LoVo (cell line): ENCODE data around the gene EXOC6.
"Not testable (repeated sequence)": the region's sequence is repeated elsewhere in the genome, so short reads cannot be mapped to it uniquely, and the experiment has no call there.

ENCODE experiments used
- DNase-seq: peaks from one replicate; pipeline ENCODE4 v3.0.0-alpha.2; 2016; ENCODE audit warnings: low spot score

Gene EXOC6

DNA sequence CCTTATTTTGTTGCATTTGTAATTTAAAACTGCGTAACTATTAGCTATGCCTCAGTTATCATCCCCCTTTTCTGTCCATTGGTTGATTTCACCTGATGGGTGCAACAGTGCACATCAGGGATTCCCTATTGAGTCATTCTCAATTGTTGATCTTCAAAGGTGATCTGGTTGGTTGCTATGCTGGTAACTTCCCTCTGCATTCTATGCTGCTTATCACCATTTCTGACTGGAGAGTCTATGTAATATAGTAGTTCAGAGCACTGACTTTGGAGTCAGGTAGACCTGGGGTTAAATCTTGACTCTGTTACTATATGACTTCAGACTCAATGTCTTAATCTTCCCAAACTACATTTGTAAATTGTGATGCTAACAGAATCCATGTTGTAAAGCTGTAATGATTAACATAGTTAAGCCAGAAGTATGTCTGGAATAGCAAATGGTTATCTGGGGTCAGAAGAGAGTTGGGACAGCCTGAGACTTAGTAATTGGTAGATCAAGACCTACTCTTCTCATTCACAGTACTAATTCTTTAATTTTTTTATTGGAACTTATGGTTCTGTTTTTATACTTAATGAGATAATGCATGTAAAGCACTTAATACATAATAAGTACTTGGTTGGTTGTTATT, 38.1 kb downstream of the EXOC6 start:
- no peak for DNase-seq

- no peak for DNase-seq
These were observed 42.2 kb downstream of the EXOC6 start for GRCh38 chr10:92890471-92890870.

GRCh38 chr10:92891885-92892690, 43.8 kb downstream of the EXOC6 start:
- DNase-seq, result peak; percentile 98

- DNase-seq, result no peak
These were observed 44.4 kb downstream of the EXOC6 start for GRCh38 chr10:92892691-92893054.

DNA sequence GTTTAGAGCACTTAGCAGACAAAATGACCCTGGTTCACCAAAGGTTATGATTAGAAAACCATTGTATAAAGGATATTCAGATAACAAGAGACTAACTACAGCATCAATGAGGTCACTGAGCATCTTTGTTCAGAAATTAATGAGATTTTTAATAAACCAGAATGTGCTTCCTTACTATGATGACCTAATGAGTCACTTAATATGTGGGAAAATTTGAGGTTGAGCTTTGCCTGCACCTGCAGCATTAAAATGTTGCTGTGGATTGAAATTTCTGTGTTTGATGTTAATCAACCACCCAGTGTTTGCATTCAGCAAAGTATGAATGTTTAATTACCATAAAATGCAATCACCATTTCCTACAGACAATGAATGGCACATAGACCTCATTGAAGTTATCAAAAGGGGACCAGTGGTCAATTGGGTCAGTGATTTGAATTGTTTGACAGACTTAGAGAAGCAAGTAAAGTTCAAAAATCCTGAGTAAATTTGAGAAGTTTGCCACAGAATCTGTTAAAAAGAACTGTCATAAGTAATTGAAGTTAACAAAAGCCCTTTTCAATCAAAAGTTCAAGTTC, 45.8 kb downstream of the EXOC6 start:
- DNase-seq, result no peak

- no peak for DNase-seq
These were observed 49.6 kb downstream of the EXOC6 start for GRCh38 chr10:92897916-92898315.

GRCh38 chr10:92901819-92902251, 53.5 kb downstream of the EXOC6 start:
- no peak for DNase-seq

- no peak for DNase-seq
These were observed 55.3 kb downstream of the EXOC6 start for GRCh38 chr10:92903633-92904032.

- no peak for DNase-seq
These were observed 59.0 kb downstream of the EXOC6 start for GRCh38 chr10:92907280-92907679.

DNA sequence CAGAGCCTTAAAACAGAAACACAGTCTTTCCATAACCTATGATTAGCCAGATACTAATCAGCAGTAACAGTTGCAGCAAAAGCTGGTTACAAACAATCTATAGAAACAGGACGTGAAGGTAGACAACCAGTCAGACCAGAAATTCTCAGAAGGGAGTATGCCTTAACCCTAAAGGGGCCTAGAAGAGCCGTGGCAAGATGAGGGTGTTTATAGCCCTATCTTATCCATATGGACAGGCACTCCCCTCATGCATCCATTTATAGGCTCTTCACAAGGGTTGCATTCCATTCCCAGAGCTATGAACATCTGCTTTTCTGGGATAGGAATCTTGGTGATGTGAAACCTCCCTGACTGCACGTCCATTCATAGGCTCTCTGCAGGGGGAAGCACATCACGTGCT, 64.3 kb downstream of the EXOC6 start:
- not testable (repeated sequence) for DNase-seq

DNA sequence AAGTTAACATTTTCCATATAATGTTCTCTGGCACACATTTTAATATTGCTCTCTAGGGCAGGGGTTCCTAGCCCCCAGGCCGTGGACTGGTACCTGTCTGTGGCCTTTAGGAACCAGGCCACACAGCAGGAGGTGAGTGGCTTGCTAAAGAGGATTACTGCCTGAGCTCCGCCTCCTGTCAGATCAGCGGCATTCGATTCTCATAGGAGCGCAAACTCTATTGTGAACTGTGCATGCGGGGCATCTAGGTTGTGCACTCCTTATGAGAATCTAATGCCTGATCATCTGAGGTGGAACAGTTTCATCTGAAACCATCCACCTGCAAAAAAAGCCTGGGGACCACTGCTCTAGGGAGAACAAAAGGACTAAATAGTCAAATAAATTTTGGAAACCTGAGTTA, 65.7 kb downstream of the EXOC6 start:
- no peak for DNase-seq

DNA sequence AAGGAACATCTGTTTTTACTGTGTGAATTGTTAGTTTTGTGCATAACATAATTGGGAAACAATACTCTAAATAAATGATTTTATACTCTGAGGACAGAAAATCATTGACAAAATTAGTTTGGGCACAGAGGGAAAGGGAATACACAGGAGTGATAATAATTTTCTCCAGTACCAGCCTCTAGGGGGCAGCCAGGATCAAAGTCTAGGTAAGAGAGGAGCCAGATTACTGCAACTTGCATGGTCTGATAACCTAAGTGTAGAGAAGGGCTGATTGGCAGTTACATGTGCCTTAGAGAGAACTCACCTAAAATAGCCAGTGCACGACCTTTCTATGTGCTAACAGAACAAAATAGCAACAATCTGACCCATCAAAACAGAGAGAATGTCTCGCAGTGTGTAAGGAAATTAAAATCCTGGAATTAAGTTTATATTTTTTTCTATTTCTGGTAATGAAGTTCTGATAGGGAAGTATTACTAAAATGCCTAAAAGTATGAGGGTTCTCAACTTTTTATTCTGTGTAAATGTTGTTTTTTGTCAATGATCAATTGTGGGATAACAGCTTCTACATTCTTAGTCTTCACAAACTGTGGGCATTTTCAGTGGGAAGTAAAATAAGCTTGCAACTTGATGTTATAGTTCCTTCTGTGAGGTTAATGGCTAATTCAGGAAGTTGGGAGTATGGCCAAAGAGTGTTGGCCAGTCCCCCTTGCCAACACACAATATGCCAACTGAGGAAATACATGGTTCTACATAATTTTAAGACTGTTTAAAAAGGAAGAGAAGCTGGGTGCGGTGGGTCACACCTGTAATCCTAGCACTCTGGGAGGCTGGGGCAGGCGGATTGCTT, 66.4 kb downstream of the EXOC6 start:
- peak; percentile 47 for DNase-seq

DNA sequence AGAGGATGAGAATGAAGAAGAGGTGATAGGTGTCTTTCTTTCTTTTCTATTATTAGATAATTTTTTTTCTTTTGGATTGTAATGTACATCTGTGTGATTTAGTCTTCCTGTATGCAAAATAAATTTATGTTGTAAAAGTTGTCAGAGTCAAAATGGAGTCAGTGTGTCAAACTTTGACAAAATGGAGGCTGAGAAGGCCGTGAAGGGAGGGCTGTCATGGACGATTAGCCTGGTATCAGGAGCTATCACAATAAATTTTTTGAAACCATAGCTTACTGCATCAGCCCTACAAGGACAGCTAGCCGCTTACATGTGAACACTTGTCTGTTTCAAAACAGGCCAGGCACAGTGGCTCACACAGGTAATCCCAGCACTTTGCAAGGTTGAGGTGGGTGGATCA, 67.6 kb downstream of the EXOC6 start:
- DNase-seq, result no peak

- DNase-seq, result no peak
These were observed 68.1 kb downstream of the EXOC6 start for GRCh38 chr10:92916433-92916832.

- DNase-seq, result no peak
These were observed 70.3 kb downstream of the EXOC6 start for GRCh38 chr10:92918603-92919002.

DNA sequence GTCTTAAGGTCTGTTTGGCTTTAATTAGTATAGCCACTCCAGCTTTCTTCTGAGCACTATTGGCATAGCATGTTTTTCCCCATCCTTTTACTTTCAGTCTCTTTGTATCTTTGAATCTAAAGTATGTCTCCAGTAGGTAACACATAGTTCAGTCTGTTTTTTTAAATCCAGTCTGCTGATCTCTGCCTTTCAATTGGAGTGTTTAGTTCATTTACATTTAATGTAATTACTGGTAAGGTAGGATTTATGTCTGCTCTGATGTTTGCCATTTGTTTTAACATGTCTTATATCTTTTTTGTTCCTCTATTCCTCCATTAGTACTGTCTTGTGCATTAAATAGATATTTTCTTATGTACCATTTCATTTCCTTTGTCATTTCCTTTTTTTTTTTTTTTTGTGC, 72.5 kb downstream of the EXOC6 start:
- no peak for DNase-seq

DNA sequence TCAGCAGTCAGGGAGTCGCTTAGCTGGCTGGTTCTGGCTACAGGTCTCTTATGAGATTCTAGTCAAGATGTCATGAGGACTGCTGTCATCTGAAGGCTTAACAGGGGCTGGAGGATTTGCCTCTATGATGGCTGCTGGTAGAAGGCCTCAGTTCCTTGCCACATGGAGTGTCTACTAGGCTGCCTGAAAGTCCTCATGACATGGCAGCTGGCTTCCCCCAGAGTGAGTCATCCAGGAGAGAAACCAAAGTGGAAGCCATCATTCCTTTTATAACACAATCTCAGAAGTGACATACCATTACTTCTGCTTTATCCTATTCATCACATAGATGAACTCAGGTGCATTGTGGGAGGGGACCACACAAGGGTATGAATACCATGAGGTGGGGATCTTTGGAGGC, 75.1 kb downstream of the EXOC6 start:
- DNase-seq, result no peak

DNA sequence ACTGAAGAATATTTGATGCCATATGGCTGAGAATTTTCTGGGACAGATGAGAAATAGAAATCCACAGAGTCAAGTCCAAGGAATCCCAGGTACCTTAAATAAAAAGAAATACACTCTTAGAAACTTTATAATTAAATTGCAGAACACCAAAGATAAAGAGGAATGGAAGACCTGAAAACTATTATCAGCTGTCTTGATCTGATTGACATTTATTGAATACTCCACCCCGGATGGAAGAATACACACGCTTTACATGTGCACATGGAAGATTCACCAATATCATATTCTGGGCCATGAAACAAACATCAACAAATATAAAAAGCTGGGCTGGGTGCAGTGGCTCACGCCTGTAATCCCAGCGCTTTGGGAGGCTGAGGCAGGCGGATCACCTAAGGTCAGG, 81.6 kb downstream of the EXOC6 start:
- DNase-seq, result no peak

GRCh38 chr10:92931597-92931996, 83.3 kb downstream of the EXOC6 start:
- no peak for DNase-seq

DNA sequence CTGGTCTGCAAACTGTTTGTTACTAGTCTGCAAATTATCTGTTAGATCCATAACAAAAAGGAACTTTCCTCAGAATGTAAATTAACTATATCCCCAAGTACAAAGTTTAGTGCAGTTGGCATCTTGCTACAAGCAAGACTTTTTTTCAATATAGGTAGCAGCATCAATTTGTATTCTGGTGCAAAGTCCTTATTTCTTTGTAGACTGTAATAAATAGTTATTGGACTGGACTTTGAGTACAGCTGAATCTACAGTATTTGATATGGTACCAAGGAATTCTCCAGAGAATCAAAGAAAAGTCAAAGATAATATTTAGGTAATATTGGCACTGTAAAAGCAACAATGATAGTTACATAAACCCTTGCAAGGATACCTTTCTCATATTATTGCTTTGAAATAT, 89.6 kb downstream of the EXOC6 start:
- DNase-seq, result no peak

DNA sequence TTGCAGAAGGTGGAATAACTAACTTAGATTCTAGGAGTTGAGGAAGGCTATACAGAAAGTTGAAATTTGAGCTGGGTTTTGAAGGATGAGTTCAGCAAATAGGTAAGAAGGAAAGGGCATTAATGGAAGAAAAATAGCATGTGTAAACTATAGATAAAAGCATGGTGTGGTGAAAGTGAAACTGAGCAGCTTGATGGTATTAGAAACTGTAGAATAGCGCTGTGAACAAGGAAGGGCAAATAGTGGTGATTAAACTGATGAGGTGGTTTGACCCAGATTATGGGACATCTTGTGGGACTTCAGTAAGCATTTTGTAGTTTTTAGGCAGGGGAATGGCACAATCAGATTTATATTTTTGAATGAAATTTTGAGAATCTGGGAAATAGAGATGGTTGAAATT, 90.5 kb downstream of the EXOC6 start:
- DNase-seq, result no peak

DNA sequence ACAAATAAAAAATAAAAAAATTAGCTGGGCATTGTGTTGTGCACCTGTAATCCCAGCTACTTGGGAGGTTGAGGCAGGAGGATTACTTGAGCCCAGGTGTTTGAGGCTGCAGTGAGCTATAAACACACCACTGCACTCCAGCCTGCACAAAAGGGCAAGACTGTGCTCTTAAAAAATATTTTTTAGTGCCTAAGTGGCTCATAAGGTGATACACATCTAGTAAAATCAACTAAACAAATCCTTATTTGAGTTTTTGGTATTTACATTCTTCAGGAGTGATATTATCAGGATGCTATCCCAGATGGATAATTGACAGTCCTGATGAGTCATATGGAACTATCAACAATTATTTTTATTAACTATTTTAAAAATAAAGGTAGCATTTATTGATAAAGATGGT, 93.9 kb downstream of the EXOC6 start:
- DNase-seq, result no peak

GRCh38 chr10:92946491-92946890, 98.2 kb downstream of the EXOC6 start:
- DNase-seq, result no peak
